Astrocyte (in vitro differentiated cells and primary cell): ENCODE data around the gene ASB13. TPM values are rescaled to one million over a fixed set of nuclear protein-coding genes. Genes with fewer than 3 reads are reported as not detected.

Experiments used
- DNase-seq: peaks from one replicate; pipeline ENCODE4 v3.0.0-alpha.2; 2010; ENCODE audit warnings: low read depth
- FAIRE-seq: peaks from 2 replicates; lab custom pipeline; 2011; peaks lifted over from hg19 to GRCh38; lab: Jason Lieb, UNC
- H2AFZ ChIP-seq: 2 replicates; pipeline ENCODE4 v1.6.0; 2012; ENCODE audit warnings: low read depth, low read length, inconsistent platforms
- H3K27ac ChIP-seq: 2 replicates; pipeline ENCODE4 v1.5.1; 2011; ENCODE audit warnings: low read depth, low read length, inconsistent platforms
- H3K27me3 ChIP-seq: 2 replicates; pipeline ENCODE4 v1.6.0; 2011; ENCODE audit warnings: low read length, inconsistent platforms; ENCODE audit not compliant: insufficient read depth
- H3K36me3 ChIP-seq: 2 replicates; pipeline ENCODE4 v1.5.1; 2011; ENCODE audit warnings: low read length, inconsistent platforms; ENCODE audit not compliant: insufficient read depth
- H3K4me1 ChIP-seq: 2 replicates; pipeline ENCODE4 v1.5.1; 2011; ENCODE audit warnings: low read length, inconsistent platforms; ENCODE audit not compliant: insufficient read depth
- H3K4me2 ChIP-seq: 2 replicates; pipeline ENCODE4 v1.6.0; 2012; ENCODE audit warnings: low read length, inconsistent platforms
- H3K4me3 ChIP-seq: 2 replicates; pipeline ENCODE4 v1.5.1; 2011; ENCODE audit warnings: low read depth, mild to moderate bottlenecking, low read length, inconsistent platforms; ENCODE audit not compliant: insufficient read depth
- H3K79me2 ChIP-seq: 2 replicates; pipeline ENCODE4 v1.6.0; 2012; ENCODE audit warnings: mild to moderate bottlenecking, low read length, inconsistent platforms; ENCODE audit not compliant: insufficient read depth
- H3K9ac ChIP-seq: 2 replicates; pipeline ENCODE4 v1.6.0; 2012; ENCODE audit warnings: mild to moderate bottlenecking, low read length, inconsistent platforms
- H3K9me3 ChIP-seq: 2 replicates; pipeline ENCODE4 v1.5.1; 2012; ENCODE audit warnings: low read depth, mild to moderate bottlenecking, low read length, inconsistent platforms; ENCODE audit not compliant: insufficient read depth
- H4K20me1 ChIP-seq: 2 replicates; pipeline ENCODE4 v1.6.0; 2012; ENCODE audit warnings: low read length, inconsistent platforms; ENCODE audit not compliant: insufficient read depth
- H3K27ac Mint-ChIP-seq: one replicate; pipeline ENCODE4 v1.8.0; 2021; ENCODE audit warnings: mild to moderate bottlenecking, mixed read lengths; ENCODE audit not compliant: unreplicated experiment
- H3K27me3 Mint-ChIP-seq: one replicate; pipeline ENCODE4 v1.8.0; 2021; ENCODE audit warnings: low read depth, mixed read lengths; ENCODE audit not compliant: unreplicated experiment
- H3K36me3 Mint-ChIP-seq: one replicate; pipeline ENCODE4 v1.8.0; 2021; ENCODE audit warnings: low read depth, mixed read lengths; ENCODE audit not compliant: unreplicated experiment
- H3K4me1 Mint-ChIP-seq: one replicate; pipeline ENCODE4 v1.8.0; 2021; ENCODE audit warnings: low read depth, mixed read lengths; ENCODE audit not compliant: unreplicated experiment
- H3K4me3 Mint-ChIP-seq: one replicate; pipeline ENCODE4 v1.8.0; 2021; ENCODE audit warnings: mild to moderate bottlenecking, moderate library complexity, mixed read lengths; ENCODE audit not compliant: unreplicated experiment
- H3K9me3 Mint-ChIP-seq: one replicate; pipeline ENCODE4 v1.8.0; 2021; ENCODE audit warnings: mild to moderate bottlenecking, mixed read lengths; ENCODE audit not compliant: unreplicated experiment
- EZH2 ChIP-seq: IDR thresholded peaks from 2 replicates; pipeline ENCODE4 v1.6.1; 2012; ENCODE audit warnings: mild to moderate bottlenecking, low read length, inconsistent platforms; ENCODE audit not compliant: insufficient read depth
- total RNA-seq: library from RNA; stranded (reverse); gene quantifications from 2 replicates; pipeline ENCODE4 v1.2.1, GENCODE V29; 2021
- TF ChIP-seq, protein P1 (sequence below): IDR thresholded peaks from 2 replicates; pipeline ENCODE4 v1.5.1; 2011; ENCODE audit warnings: low read depth, mild to moderate bottlenecking, inconsistent platforms, low read length, moderate library complexity; ENCODE audit not compliant: insufficient read depth

Gene ASB13
- total RNA-seq, 1 donor from 2014 or later: 4.8 TPM

DNA sequence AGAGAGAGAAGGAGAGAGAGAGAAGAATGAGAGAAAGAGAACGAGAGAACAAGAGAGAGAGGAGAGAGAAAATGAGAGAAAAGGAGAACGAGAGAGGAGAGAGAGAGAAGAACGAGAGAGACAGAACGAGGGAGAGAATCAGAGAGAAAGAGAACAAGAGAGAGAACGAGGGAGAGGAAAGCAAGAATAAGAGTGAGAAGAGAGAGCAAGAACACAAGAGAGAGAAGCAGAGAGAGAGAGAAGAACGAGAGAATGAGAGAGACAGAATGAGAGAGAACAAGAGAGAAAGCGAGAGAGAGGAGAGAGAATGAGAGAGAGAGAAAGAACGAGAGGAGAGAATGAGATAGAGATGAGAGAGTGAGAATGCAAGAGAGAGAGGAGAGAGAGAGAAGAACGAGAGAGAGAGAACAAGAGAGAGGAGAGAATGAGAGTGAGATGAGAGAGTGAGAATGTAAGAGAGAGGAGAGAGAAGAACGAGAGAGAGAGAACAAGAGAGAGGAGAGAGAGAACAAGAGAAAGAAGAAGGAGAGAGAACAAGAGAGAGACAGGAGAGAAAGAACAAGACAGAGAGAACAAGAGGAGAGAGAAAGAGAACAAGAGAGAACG lies 68.2 kb downstream of the ASB13 start:
- Histone ChIP-seq H3K4me3 (no peak overlapping the region), H3K27ac (no peak overlapping the region), H3K27me3 (no peaks in the 10 kb centered on the region), H3K36me3 (no peaks in the 10 kb centered on the region), H4K20me1 (no peaks in the 10 kb centered on the region), H2AFZ (no peak overlapping the region), H3K9ac (no peak overlapping the region), H3K4me1 (peaks cover 31% of the 10 kb centered on the region), H3K79me2 (no peaks in the 10 kb centered on the region), H3K9me3 (no peaks in the 10 kb centered on the region), H3K4me2 (no peak overlapping the region)
- Mint-ChIP-seq H3K4me3 (no peak overlapping the region), H3K36me3 (no peaks in the 10 kb centered on the region), H3K9me3 (peaks cover 1% of the 10 kb centered on the region), H3K4me1 (peaks cover 27% of the 10 kb centered on the region), H3K27ac (no peak overlapping the region), H3K27me3 (peaks cover 3% of the 10 kb centered on the region)
- DNase-seq: no peak
- TF ChIP-seq, protein P1, sequence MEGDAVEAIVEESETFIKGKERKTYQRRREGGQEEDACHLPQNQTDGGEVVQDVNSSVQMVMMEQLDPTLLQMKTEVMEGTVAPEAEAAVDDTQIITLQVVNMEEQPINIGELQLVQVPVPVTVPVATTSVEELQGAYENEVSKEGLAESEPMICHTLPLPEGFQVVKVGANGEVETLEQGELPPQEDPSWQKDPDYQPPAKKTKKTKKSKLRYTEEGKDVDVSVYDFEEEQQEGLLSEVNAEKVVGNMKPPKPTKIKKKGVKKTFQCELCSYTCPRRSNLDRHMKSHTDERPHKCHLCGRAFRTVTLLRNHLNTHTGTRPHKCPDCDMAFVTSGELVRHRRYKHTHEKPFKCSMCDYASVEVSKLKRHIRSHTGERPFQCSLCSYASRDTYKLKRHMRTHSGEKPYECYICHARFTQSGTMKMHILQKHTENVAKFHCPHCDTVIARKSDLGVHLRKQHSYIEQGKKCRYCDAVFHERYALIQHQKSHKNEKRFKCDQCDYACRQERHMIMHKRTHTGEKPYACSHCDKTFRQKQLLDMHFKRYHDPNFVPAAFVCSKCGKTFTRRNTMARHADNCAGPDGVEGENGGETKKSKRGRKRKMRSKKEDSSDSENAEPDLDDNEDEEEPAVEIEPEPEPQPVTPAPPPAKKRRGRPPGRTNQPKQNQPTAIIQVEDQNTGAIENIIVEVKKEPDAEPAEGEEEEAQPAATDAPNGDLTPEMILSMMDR: no peak
- TF ChIP-seq EZH2: no peak
- no peak for FAIRE-seq

DNA sequence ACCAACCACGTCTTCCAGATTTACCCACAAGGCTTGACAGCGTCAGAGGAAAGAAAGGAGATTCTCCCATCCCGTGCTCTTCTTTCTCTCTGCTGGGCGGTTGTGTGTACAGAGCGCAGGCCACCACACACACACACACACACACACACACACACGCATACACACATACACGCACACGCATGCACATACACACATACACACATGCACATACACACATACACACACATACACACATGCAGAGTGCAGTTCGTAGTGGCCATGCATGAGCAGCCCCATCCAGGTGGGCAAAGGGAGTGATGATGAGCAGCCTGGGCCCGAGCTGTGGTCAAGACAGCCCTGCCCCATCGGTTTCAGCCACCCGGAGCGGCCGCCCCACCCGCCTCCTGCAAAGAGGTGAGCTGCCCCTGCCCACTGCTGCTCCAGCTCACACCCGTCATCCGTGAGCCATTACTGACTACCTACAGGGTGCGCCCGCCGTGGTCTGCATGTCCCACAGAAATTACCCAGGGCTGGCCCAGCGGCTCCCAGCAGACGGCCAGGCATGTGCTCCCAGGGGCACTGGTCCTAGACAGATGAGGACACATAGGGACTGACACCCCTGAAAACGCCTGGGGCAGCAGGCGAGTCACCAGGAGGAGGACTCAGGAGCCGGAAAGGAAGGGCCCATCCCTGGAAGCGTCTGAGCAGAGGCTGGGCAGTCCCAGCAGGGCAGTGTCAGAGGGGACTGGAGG lies 69.6 kb downstream of the ASB13 start:
- H3K4me3 ChIP-seq: no peak overlapping the region
- H3K79me2 ChIP-seq: no peaks in the 10 kb centered on the region
- no peak for FAIRE-seq
- peak overlapping the region; percentile 84 for H3K4me2 ChIP-seq
- H3K9ac ChIP-seq: peak overlapping the region; percentile 73
- no peaks in the 10 kb centered on the region for H4K20me1 ChIP-seq
- no peaks in the 10 kb centered on the region for H3K9me3 ChIP-seq
- H3K4me1 ChIP-seq: peaks cover 31% of the 10 kb centered on the region
- DNase-seq: no peak
- peak overlapping the region; percentile 64 for H3K27ac Mint-ChIP-seq
- no peaks in the 10 kb centered on the region for H3K36me3 ChIP-seq
- H3K27me3 Mint-ChIP-seq: peaks cover 6% of the 10 kb centered on the region
- peak overlapping the region; percentile 87 for H3K27ac ChIP-seq
- H2AFZ ChIP-seq: peak overlapping the region; percentile 59
- no peaks in the 10 kb centered on the region for H3K36me3 Mint-ChIP-seq
- H3K27me3 ChIP-seq: no peaks in the 10 kb centered on the region
- peaks cover 27% of the 10 kb centered on the region for H3K4me1 Mint-ChIP-seq
- no peak overlapping the region for H3K4me3 Mint-ChIP-seq
- TF ChIP-seq EZH2: no peak
- TF ChIP-seq, protein P1: no peak
- H3K9me3 Mint-ChIP-seq: no peaks in the 10 kb centered on the region
